Measurements from ENCODE around the gene LUM. TPM values are rescaled to one million over a fixed set of nuclear protein-coding genes. Genes with fewer than 3 reads are reported as not detected.

The LUM gene
- total RNA-seq, 1 experiment from 2014 or later, result not detected

GRCh38 chr12:91074851-91075250 lies 36.4 kb downstream of the LUM start:
- Histone ChIP-seq H3K4ac (ENCODE audit: low read depth, low read length) (no peak overlapping the region), H3K14ac (ENCODE audit: insufficient read depth, low read length) (no peak overlapping the region), H3T11ph (ENCODE audit: low read length) (no peak overlapping the region), H3K23me2 (ENCODE audit: insufficient read length, low read depth, low read length, poor library complexity, severe bottlenecking) (no peaks in the 10 kb centered on the region), H3K9me3 (ENCODE audit: control insufficient read depth, low read depth, low read length) (no peaks in the 10 kb centered on the region), H3K79me1 (ENCODE audit: insufficient read depth, low read depth, low read length, poor library complexity, severe bottlenecking) (no peaks in the 10 kb centered on the region), H4K20me1 (ENCODE audit: control insufficient read depth, insufficient read depth, insufficient read length) (no peaks in the 10 kb centered on the region), H3K4me2 (ENCODE audit: insufficient read depth, insufficient read length, low read length) (no peak overlapping the region), H4K8ac (replicated peaks; ENCODE audit: insufficient read length, low read depth, low read length) (no peak overlapping the region), H3K27ac (ENCODE audit: insufficient read length, low read depth, low read length) (no peak overlapping the region), H3K9ac (ENCODE audit: extremely low read depth, insufficient read length, low read length) (no peak overlapping the region), H3K4me1 (ENCODE audit: insufficient read depth, low read length) (no peaks in the 10 kb centered on the region), H3K27me3 (ENCODE audit: insufficient read depth, low read length) (no peaks in the 10 kb centered on the region), H2BK15ac (ENCODE audit: low read depth, low read length) (no peak overlapping the region), H3K18ac (ENCODE audit: insufficient read length, low read depth, low read length) (no peak overlapping the region), H3K56ac (ENCODE audit: insufficient read length, low read depth, low read length) (no peak overlapping the region), H3K23ac (ENCODE audit: insufficient read length, low read depth, low read length) (no peak overlapping the region), H2BK5ac (ENCODE audit: insufficient read length, low read length) (no peak overlapping the region), H4K5ac (ENCODE audit: insufficient read length, low read depth, low read length) (no peak overlapping the region), H2BK120ac (ENCODE audit: low read depth, low read length, poor library complexity, severe bottlenecking) (no peak overlapping the region), H2BK12ac (ENCODE audit: insufficient read length, low read depth, low read length) (no peak overlapping the region), H2BK20ac (ENCODE audit: low read depth, low read length, poor library complexity, severe bottlenecking) (no peak overlapping the region), H3K79me2 (ENCODE audit: insufficient read depth, low read length) (no peaks in the 10 kb centered on the region), H2AFZ (ENCODE audit: low read length) (no peak overlapping the region), H4K91ac (ENCODE audit: insufficient read length, low read depth, low read length) (no peak overlapping the region), H2AK5ac (ENCODE audit: insufficient read length, low read length) (no peak overlapping the region)
- Mint-ChIP-seq H3K36me3 (ENCODE audit: insufficient read depth in 1 of 3, low read depth in 3 of 3) (no peaks in the 10 kb centered on the region), H3K27me3 (ENCODE audit: low read depth) (no peaks in the 10 kb centered on the region), H3K4me3 (no peak overlapping the region), H3K4me1 (peaks cover 0 to 3% of the 10 kb centered on the region in 2 experiments; a peak in 3 of 4 replicates), H3K9me3 (no peaks in the 10 kb centered on the region), H3K27ac (no peak overlapping the region)
- WGBS (ENCODE audit: extremely low coverage, insufficient read length, low lambda C conversion rate), result no CpG with 5 or more reads among the region's 1 CpG
- no peak for DNase-seq
- no peak for TF ChIP-seq CTCF (conservative IDR thresholded peaks at IDR 0.05)

Measured in H9 (cell line).